GM18502 (cell line): Measurements from ENCODE around the gene FAM83C.

Experiments
- ATAC-seq: cut with Tn5 transposase; IDR thresholded peaks from one replicate; pipeline ENCODE4 v1.9.1; 2021; ENCODE audit warnings: mild to moderate bottlenecking; ENCODE audit not compliant: unreplicated experiment, poor library complexity

The FAM83C gene

GRCh38 chr20:35301426-35301825 is 9.2 kb upstream of the FAM83C start:
- ATAC-seq = no peak

GRCh38 chr20:35300469-35301262 is 8.4 kb upstream of the FAM83C start:
- ATAC-seq = no peak

- ATAC-seq = no peak
These were observed 7.6 kb upstream of the FAM83C start for GRCh38 chr20:35299780-35300179.

- ATAC-seq = no peak
These were observed 6.0 kb upstream of the FAM83C start for GRCh38 chr20:35298264-35298663.

GRCh38 chr20:35297740-35298139 is 5.5 kb upstream of the FAM83C start:
- ATAC-seq = no peak

- no peak for ATAC-seq
These were observed 4.9 kb upstream of the FAM83C start for GRCh38 chr20:35297155-35297554.

- no peak for ATAC-seq
These were observed 3.9 kb upstream of the FAM83C start for GRCh38 chr20:35296101-35296554.

GRCh38 chr20:35295674-35296073 is 3.4 kb upstream of the FAM83C start:
- ATAC-seq = no peak

GRCh38 chr20:35295058-35295457 is 2.8 kb upstream of the FAM83C start:
- no peak for ATAC-seq

- ATAC-seq = no peak
These were observed 2.1 kb upstream of the FAM83C start for GRCh38 chr20:35294293-35294685.

GRCh38 chr20:35293303-35294292 is 1.4 kb upstream of the FAM83C start:
- no peak for ATAC-seq

GRCh38 chr20:35292504-35293285 is 470 bp upstream of the FAM83C start:
- no peak for ATAC-seq

- ATAC-seq = no peak
These were observed 1.3 kb downstream of the FAM83C start for GRCh38 chr20:35290887-35291417.

GRCh38 chr20:35290186-35290886 is 1.9 kb downstream of the FAM83C start:
- ATAC-seq = no peak

GRCh38 chr20:35288325-35289060 is 3.7 kb downstream of the FAM83C start:
- no peak for ATAC-seq

- no peak for ATAC-seq
These were observed 4.5 kb downstream of the FAM83C start for GRCh38 chr20:35287509-35288324.

- no peak for ATAC-seq
These were observed 5.2 kb downstream of the FAM83C start for GRCh38 chr20:35286899-35287508.
